Measurements from ENCODE around the gene FBXL13. TPM values are rescaled to one million over a fixed set of nuclear protein-coding genes. Genes with fewer than 3 reads are reported as not detected.

The FBXL13 gene
- total and polyA plus RNA-seq, 5 donors: 0.07 to 1.3 (median 0.68) TPM

DNA sequence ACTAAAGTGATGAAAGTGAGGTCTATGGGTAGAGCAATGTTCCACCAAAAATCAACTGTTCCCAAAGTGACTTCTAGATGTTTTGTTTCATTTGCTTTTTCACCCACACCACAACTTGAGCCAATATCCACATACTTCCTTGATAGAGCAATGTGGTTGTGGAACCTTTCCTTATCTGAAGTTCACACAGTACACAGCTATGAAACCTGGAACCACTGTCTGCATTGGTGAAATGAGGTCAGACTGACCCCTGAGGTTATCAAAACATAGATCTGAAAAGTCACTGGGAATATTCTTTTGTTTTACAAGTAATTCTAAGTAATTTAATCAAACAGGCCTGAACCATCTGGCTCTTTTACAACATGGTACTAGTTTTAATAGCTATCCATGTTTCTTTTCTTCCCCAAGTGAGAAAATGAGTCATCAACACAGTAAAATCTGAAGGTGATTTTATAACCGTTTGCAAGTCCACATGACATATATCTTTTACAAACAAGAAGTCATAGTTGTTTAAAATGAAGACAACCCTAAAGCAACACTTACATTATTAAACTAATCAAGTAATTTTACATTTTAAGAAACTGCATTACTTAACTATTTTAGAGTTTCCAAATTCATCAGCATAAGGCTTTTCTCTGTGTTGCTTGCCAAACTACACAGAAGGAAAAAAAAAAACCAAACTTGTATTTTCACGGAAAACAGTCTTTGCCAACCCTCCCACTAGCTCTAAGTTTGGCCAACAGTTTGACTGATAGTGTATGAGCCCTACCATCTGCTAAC lies 81.5 kb downstream of the FBXL13 start:
- DNase-seq: no peak
- ATAC-seq: peak; percentile 95 to 97
- H3K4me1 ChIP-seq (ENCODE audit: control insufficient read depth, insufficient read depth, low read length): peaks cover 5% of the 10 kb centered on the region

DNA sequence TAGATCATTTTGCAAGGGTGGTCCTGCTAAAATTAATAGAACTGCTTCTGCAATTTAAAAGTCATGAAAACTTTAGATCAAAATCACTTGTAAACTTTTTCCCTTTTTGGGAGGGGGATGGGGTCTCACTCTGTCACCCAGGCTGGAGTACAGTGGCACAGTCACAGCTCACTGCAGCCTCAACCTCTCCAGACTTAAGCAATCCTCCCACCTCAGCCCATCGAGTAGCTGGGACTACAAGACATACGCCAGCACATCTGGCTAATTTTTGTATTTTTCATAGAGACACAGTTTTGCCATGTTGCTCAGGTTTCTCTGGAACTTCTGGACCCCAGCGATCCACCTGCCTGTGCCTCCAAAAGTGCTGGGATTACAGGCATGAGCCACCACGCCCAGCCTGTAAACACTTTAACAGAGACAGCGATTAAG lies 82.1 kb downstream of the FBXL13 start:
- Histone ChIP-seq H3K4me3 (ENCODE audit: low read length) (no peak overlapping the region), H3K4me1 (ENCODE audit: control insufficient read depth, insufficient read depth, low read length) (peaks cover 5% of the 10 kb centered on the region), H3K9me3 (ENCODE audit: control insufficient read depth, low read length) (no peaks in the 10 kb centered on the region), H3K27me3 (ENCODE audit: control insufficient read depth, insufficient read depth) (no peaks in the 10 kb centered on the region), H3K27ac (ENCODE audit: low read length) (peak overlapping the region; percentile 72)
- intact Hi-C loops (cut with DNase I): no loop called here
- DNase-seq (peak in 1 of 3 donors; percentile 51), ATAC-seq (peak; percentile 3 to 5)
- WGBS: 63% methylated on average over 5 of the region's 5 CpGs

More for the DNA sequence above, 81.5 kb downstream of the FBXL13 start:
- H3K27me3 ChIP-seq (ENCODE audit: control insufficient read depth, insufficient read depth): no peaks in the 10 kb centered on the region
- intact Hi-C loops (cut with DNase I): no loop called here
- H3K9me3 ChIP-seq (ENCODE audit: control insufficient read depth, low read length): no peaks in the 10 kb centered on the region
- H3K27ac ChIP-seq (ENCODE audit: low read length): no peak overlapping the region
- H3K4me3 ChIP-seq (ENCODE audit: low read length): no peak overlapping the region
- 22% methylated on average over 2 of the region's 2 CpGs for WGBS

DNA sequence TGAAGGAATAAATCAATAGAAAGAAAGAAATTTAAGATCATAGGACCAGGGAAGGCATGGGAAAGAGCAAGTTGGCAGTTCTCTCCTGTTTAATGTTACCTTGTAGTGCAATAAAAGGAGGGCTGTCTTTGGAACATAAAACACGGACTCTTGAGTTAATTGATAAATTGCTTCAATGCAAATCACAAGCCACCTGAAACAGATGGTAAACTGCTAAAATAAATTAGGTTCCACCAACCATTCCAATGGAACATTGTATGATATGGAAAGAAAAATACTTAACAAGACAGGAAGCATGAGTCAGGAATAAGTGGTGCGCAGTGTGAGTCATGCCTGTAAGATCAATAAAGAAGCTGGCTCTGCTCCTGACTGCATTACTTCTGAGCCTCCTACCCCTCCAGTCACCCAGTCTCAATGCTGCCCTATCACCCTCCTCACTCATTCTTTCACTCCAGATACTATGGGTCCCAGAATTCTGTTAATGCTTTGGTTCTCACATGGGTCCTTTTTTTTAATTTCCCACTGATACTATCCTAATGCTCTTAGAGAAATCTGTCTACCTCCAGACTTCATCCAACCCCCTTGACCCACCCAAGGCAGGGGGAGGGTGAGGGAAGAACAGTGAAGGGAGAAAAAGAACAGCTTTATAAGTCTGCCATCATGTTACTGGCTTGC lies 82.9 kb downstream of the FBXL13 start:
- peak; percentile 20 to 79 for ATAC-seq
- H3K4me1 ChIP-seq (ENCODE audit: control insufficient read depth, insufficient read depth, low read length): peaks cover 5% of the 10 kb centered on the region
- intact Hi-C loops (cut with DNase I): no loop called here
- no peak for DNase-seq
- H3K4me3 ChIP-seq (ENCODE audit: low read length): no peak overlapping the region
- no peaks in the 10 kb centered on the region for H3K27me3 ChIP-seq (ENCODE audit: control insufficient read depth, insufficient read depth)
- H3K9me3 ChIP-seq (ENCODE audit: control insufficient read depth, low read length): no peaks in the 10 kb centered on the region
- 80% methylated on average over 2 of the region's 2 CpGs for WGBS
- no peak overlapping the region for H3K27ac ChIP-seq (ENCODE audit: low read length)

DNA sequence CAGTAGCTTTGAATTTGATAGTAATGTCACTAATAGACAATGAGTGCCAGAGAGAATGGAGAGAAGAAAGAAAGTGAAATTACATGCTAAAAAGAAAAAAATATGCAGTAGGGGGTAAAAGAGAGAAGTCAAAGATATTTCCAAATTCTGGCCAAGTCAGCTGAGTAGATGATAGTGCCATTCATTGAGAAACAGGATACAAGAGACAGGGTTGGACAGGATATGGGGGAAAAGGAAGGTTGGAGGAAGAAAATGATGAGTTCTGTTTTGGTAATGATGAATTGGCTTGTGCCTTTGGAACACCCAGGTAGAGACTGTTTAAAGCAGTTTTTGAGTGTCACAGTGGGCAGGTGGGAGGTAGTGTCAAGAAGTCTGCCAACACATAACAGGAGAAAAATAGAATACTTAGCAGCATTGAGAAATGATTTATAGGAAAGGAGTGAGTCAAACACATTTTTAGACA lies 83.5 kb downstream of the FBXL13 start:
- H3K4me1 ChIP-seq (ENCODE audit: control insufficient read depth, insufficient read depth, low read length): peaks cover 5% of the 10 kb centered on the region
- DNase-seq (no peak), ATAC-seq (no peak)
- no peak overlapping the region for H3K27ac ChIP-seq (ENCODE audit: low read length)
- H3K4me3 ChIP-seq (ENCODE audit: low read length): no peak overlapping the region
- intact Hi-C loops (cut with DNase I): no loop called here
- no peaks in the 10 kb centered on the region for H3K27me3 ChIP-seq (ENCODE audit: control insufficient read depth, insufficient read depth)
- H3K9me3 ChIP-seq (ENCODE audit: control insufficient read depth, low read length): no peaks in the 10 kb centered on the region

DNA sequence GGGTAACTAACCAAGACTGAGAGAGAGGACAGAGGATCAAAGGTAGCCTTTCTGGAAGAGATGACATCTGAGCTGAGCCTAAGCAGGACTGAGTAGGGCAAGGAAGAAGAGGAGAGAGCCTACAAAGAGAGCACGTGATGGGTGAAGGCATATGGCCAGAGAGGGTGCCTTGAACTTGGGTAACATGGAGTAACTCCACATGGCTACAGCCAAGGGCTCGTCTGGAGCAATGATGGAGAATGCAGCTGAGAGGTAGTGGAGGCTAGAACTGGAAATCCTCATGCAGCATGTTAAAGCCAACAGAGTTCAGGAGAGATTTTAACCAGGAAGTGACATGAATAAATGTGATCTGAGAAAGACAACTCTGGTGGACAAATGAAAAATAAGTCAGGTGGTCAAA lies 84.0 kb downstream of the FBXL13 start:
- intact Hi-C loops (cut with DNase I): no loop called here
- Histone ChIP-seq H3K27me3 (ENCODE audit: control insufficient read depth, insufficient read depth) (no peaks in the 10 kb centered on the region), H3K4me3 (ENCODE audit: low read length) (no peak overlapping the region), H3K4me1 (ENCODE audit: control insufficient read depth, insufficient read depth, low read length) (peaks cover 5% of the 10 kb centered on the region), H3K27ac (ENCODE audit: low read length) (no peak overlapping the region), H3K9me3 (ENCODE audit: control insufficient read depth, low read length) (no peaks in the 10 kb centered on the region)
- WGBS: 78% methylated on average over 2 of the region's 2 CpGs
- ATAC-seq: no peak
- DNase-seq: no peak

DNA sequence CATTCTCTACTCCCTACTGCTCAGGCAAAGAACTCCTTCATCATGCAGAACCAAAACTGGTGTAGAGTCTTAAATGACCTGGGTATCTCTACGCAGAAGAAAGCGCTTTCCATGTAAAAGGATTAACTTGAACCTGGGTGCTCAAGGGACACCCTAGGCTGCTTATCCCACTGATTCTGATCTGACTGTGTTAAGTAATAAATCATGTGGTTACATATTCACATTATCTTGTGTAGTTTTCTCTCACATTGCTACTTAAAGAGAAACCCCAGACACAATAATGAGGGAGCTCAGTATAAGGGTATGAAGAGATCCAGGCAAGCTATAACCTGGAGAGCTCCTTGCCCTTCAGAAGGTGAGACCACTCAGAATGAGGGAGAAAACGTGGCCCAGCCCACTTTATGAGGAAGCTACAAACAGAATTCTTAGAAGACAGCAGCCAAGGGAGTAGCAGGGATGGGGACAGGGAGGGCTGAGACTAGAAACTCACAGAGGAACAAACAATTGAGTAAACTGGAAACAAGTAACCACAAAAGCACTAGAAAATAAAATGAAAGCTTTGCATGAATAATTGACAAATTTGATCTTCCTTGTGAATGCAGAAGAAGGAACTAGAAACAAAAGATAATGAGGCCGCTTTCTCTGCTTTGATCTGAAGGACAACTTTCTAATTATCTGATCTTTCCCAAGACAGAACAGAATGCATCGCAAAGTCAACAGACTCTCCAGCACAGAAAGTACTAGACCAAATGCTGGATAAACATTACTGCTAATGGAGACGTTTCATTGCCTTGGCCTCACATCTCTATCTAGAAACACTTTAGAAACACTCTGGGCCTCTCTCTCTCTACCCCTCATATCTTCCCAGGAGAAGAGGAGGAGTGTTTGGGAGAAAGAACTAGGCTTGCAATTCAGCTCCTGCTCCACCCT lies 85.7 kb downstream of the FBXL13 start:
- DNase-seq: no peak
- Histone ChIP-seq H3K9me3 (ENCODE audit: control insufficient read depth, low read length) (no peaks in the 10 kb centered on the region), H3K4me3 (ENCODE audit: low read length) (no peak overlapping the region), H3K27ac (ENCODE audit: low read length) (peak overlapping the region; percentile 8), H3K27me3 (ENCODE audit: control insufficient read depth, insufficient read depth) (no peaks in the 10 kb centered on the region), H3K4me1 (ENCODE audit: control insufficient read depth, insufficient read depth, low read length) (peaks cover 5% of the 10 kb centered on the region)
- 62% methylated on average over 6 of the region's 6 CpGs for WGBS
- intact Hi-C loops (cut with DNase I): no loop called here
- peak in 1 of 2 donors; percentile 7 for ATAC-seq

DNA sequence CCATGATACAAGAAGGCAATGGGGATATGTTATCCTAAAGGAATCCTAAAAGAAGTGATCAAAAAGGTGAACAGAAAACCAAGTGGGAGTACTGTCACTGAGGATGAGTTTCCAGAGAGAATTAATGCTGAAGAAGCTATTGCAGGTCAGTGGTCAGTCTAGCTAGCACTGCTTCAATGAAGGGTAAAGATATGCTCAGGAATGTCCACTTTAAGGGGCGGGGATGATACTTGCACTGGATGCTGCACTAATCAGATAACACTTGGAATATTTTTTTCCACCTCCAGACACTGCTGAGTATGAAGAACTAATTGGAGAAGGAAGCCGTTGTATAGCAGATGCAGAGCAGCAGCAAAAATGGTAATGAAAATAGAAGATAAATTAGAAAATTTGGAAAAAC lies 86.5 kb downstream of the FBXL13 start:
- intact Hi-C loops (cut with DNase I): no loop called here
- no peak overlapping the region for H3K27ac ChIP-seq (ENCODE audit: low read length)
- no peaks in the 10 kb centered on the region for H3K27me3 ChIP-seq (ENCODE audit: control insufficient read depth, insufficient read depth)
- DNase-seq (no peak), ATAC-seq (no peak)
- WGBS: 71% methylated on average over 2 of the region's 2 CpGs
- no peak overlapping the region for H3K4me3 ChIP-seq (ENCODE audit: low read length)
- no peaks in the 10 kb centered on the region for H3K9me3 ChIP-seq (ENCODE audit: control insufficient read depth, low read length)
- peaks cover 5% of the 10 kb centered on the region for H3K4me1 ChIP-seq (ENCODE audit: control insufficient read depth, insufficient read depth, low read length)

DNA sequence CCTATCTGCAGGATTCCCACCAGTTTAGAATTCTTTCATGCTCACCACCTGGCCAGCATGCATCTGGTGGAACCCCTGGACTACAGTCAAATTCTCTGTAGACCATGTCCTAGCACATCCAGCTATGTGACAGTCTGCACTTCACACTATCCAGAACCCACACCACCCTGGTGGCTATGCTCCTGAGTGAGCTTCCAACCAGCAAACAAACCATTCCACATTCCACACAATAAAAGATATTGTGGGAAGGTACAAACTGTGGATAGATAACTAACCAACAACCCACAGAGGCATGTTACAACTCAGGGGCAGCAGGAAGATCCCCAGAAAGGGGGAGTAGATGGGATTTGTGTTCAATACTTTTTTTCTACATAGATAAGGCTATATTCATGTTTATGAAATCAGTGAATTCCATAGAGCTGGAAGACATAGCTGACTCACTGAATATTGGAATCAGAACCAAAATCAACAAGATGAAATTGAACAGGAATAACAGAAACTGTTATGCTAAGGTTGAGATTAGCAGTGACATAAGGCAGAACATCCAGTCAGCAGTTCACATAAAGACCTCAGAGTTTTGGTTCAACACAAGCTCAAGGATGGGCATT lies 89.3 kb downstream of the FBXL13 start:
- DNase-seq (no peak), ATAC-seq (no peak)
- intact Hi-C loops (cut with DNase I): no loop called here
- no peaks in the 10 kb centered on the region for H3K27me3 ChIP-seq (ENCODE audit: control insufficient read depth, insufficient read depth)
- no peak overlapping the region for H3K4me3 ChIP-seq (ENCODE audit: low read length)
- no peaks in the 10 kb centered on the region for H3K9me3 ChIP-seq (ENCODE audit: control insufficient read depth, low read length)
- H3K4me1 ChIP-seq (ENCODE audit: control insufficient read depth, insufficient read depth, low read length): peaks cover 3% of the 10 kb centered on the region
- no peak overlapping the region for H3K27ac ChIP-seq (ENCODE audit: low read length)

DNA sequence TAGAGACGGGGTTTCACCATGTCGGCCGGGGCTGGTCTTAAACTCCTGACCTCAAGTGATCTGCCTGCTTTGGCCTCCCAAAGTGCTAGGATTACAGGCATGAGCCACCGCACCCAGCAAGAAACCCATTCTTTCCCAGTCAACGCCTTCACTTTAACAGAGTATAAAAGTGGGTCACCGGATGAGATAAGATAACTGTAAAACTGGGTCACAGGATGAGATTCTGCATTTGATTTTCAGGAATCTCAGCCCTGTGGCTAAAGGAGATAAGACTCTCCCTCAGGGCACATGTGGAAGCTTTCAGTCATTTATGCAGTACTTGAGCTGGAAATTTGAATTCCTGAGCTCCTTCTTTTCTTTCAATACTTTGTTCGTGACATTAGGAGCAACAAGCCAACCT lies 91.0 kb downstream of the FBXL13 start:
- 41% methylated on average over 7 of the region's 7 CpGs for WGBS
- Histone ChIP-seq H3K27ac (ENCODE audit: low read length) (no peak overlapping the region), H3K4me1 (ENCODE audit: control insufficient read depth, insufficient read depth, low read length) (peaks cover 1% of the 10 kb centered on the region), H3K4me3 (ENCODE audit: low read length) (no peak overlapping the region), H3K27me3 (ENCODE audit: control insufficient read depth, insufficient read depth) (no peaks in the 10 kb centered on the region), H3K9me3 (ENCODE audit: control insufficient read depth, low read length) (no peaks in the 10 kb centered on the region)
- no peak for DNase-seq
- intact Hi-C loops (cut with DNase I): no loop called here
- peak; percentile 20 to 53 for ATAC-seq

DNA sequence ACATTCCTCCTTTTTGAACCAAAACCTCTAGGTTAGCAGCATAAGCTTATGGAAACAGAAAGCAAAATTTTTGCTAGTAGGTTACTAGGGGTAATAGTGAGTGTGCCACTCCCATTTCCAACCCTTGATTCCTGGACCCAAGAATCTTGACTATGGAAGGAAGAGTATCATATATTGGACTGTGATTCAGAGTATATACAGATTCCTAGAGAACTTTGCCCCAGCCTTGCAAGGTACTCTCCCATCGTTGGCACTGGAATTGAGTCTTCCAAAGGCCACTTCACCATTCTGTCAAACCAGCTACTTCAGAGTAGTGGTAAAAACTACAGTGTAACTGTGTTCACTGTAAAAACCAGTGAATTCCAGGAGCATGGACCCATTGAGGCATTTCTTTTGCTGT lies 92.4 kb downstream of the FBXL13 start:
- ATAC-seq (no peak), DNase-seq (no peak)
- intact Hi-C loops (cut with DNase I): no loop called here
- H3K4me3 ChIP-seq (ENCODE audit: low read length): no peak overlapping the region
- H3K27ac ChIP-seq (ENCODE audit: low read length): no peak overlapping the region
- peaks cover 1% of the 10 kb centered on the region for H3K4me1 ChIP-seq (ENCODE audit: control insufficient read depth, insufficient read depth, low read length)
- WGBS: 74% methylated on average over 1 of the region's 1 CpG
- no peaks in the 10 kb centered on the region for H3K9me3 ChIP-seq (ENCODE audit: control insufficient read depth, low read length)
- no peaks in the 10 kb centered on the region for H3K27me3 ChIP-seq (ENCODE audit: control insufficient read depth, insufficient read depth)
